Measurements from ENCODE around the gene PATZ1.
A peak's percentile ranks its signal among the peaks of the same experiment; 100 is the strongest.

The PATZ1 gene

GRCh38 chr22:31305194-31305593, 41.0 kb downstream of the PATZ1 start:
- DNase-seq: no peak

GRCh38 chr22:31302537-31302936, 43.6 kb downstream of the PATZ1 start:
- no peak for DNase-seq

- DNase-seq: peak; percentile 72
These were observed 44.1 kb downstream of the PATZ1 start for GRCh38 chr22:31302006-31302405.

- DNase-seq: no peak
These were observed 45.2 kb downstream of the PATZ1 start for GRCh38 chr22:31300896-31301295.

- no peak for DNase-seq
These were observed 50.1 kb downstream of the PATZ1 start for GRCh38 chr22:31295831-31296657.

- DNase-seq: no peak
These were observed 50.8 kb downstream of the PATZ1 start for GRCh38 chr22:31295360-31295759.

- DNase-seq: peak; percentile 46
These were observed 53.7 kb downstream of the PATZ1 start, which contains the start of gene PIK3IP1 for GRCh38 chr22:31292236-31292989. PIK3IP1 (minus strand) TSS chr22:31292488; CDS start chr22:31292344, 144 bp downstream.

GRCh38 chr22:31291481-31292235, 54.5 kb downstream of the PATZ1 start:
- no peak for DNase-seq

- DNase-seq: peak; percentile 46
These were observed 55.4 kb downstream of the PATZ1 start for GRCh38 chr22:31290494-31291471.

- DNase-seq: no peak
These were observed 56.8 kb downstream of the PATZ1 start for GRCh38 chr22:31289344-31289743.

- DNase-seq: no peak
These were observed 57.5 kb downstream of the PATZ1 start for GRCh38 chr22:31288496-31289240.

GRCh38 chr22:31287818-31288495, 58.2 kb downstream of the PATZ1 start:
- DNase-seq: no peak

- no peak for DNase-seq
These were observed 59.5 kb downstream of the PATZ1 start for GRCh38 chr22:31286360-31287255.

- peak; percentile 74 for DNase-seq
These were observed 61.6 kb downstream of the PATZ1 start for GRCh38 chr22:31284281-31285155.

- no peak for DNase-seq
These were observed 63.2 kb downstream of the PATZ1 start for GRCh38 chr22:31282748-31283468.

GRCh38 chr22:31281733-31282132, 64.4 kb downstream of the PATZ1 start:
- no peak for DNase-seq

- no peak for DNase-seq
These were observed 66.2 kb downstream of the PATZ1 start for GRCh38 chr22:31279821-31280505.
